NCI-H345 (cell line): ENCODE measurements around the gene CLASRP.

Experiments used
- DNase-seq: peaks from one replicate; lab custom pipeline; 2025; lab: John Stamatoyannopoulos, UW

CLASRP gene

GRCh38 chr19:45063851-45064801 lies 25.3 kb downstream of the CLASRP start:
- DNase-seq, result no peak

- DNase-seq, result no peak
Observed at GRCh38 chr19:45066921-45067661, 28.2 kb downstream of the CLASRP start.

- no peak for DNase-seq
Observed at GRCh38 chr19:45068041-45068440, 29.2 kb downstream of the CLASRP start.

- no peak for DNase-seq
Observed at GRCh38 chr19:45069056-45069455, 30.2 kb downstream of the CLASRP start.

GRCh38 chr19:45070214-45070613 lies 31.4 kb downstream of the CLASRP start:
- no peak for DNase-seq

- no peak for DNase-seq
Observed at GRCh38 chr19:45070861-45071544, 32.2 kb downstream of the CLASRP start.

- DNase-seq, result no peak
Observed at GRCh38 chr19:45071545-45071938, 32.7 kb downstream of the CLASRP start.

- DNase-seq, result no peak
Observed at GRCh38 chr19:45071969-45072790, 33.3 kb downstream of the CLASRP start.

GRCh38 chr19:45074744-45075300 lies 36.0 kb downstream of the CLASRP start:
- DNase-seq, result no peak

GRCh38 chr19:45075301-45076028 lies 36.6 kb downstream of the CLASRP start:
- no peak for DNase-seq

GRCh38 chr19:45076029-45076850 lies 37.4 kb downstream of the CLASRP start, which contains the start of gene ZNF296:
TSS of gene ZNF296 (minus strand) at chr19:45076478. CDS start at chr19:45076373, 105 bp downstream.
- DNase-seq, result peak; percentile 16

- DNase-seq, result no peak
Observed at GRCh38 chr19:45076851-45077730, 38.2 kb downstream of the CLASRP start.

GRCh38 chr19:45078390-45079062 lies 39.7 kb downstream of the CLASRP start:
- DNase-seq, result no peak

GRCh38 chr19:45079063-45079910 lies 40.4 kb downstream of the CLASRP start, which contains the start of gene GEMIN7:
TSS of gene GEMIN7 (plus strand) at chr19:45079260. CDS start at chr19:45090115, 10,855 bp downstream.
- DNase-seq, result peak; percentile 67

GRCh38 chr19:45079911-45080370 lies 41.1 kb downstream of the CLASRP start:
- no peak for DNase-seq

- no peak for DNase-seq
Observed at GRCh38 chr19:45082170-45082569, 43.3 kb downstream of the CLASRP start.

GRCh38 chr19:45086480-45086879 lies 47.6 kb downstream of the CLASRP start:
- no peak for DNase-seq
